Measurements from ENCODE around the gene LRRC36. TPM values are rescaled to one million over a fixed set of nuclear protein-coding genes. Genes with fewer than 3 reads are reported as not detected.

LRRC36 gene
- polyA plus RNA-seq (2013, experiment 1 of 4) = not detected
- polyA plus RNA-seq (2013, experiment 2 of 4) = 0.27 TPM
- 0.59 TPM for polyA plus RNA-seq (2013, experiment 3 of 4)
- 0.57 TPM for polyA plus RNA-seq (2013, experiment 4 of 4)

GRCh38 chr16:67326472-67327309 is at the start of gene LRRC36, which contains the start of gene KCTD19:
Gene LRRC36 (plus strand): TSS chr16:67326815. CDS start chr16:67326863, 48 bp downstream.
Gene KCTD19 (minus strand): TSS chr16:67326741. CDS start chr16:67326707, 34 bp downstream.
- peak within 1 kb of the TSS; percentile 54 for H3K4me3 ChIP-seq (ENCODE audit: insufficient read depth, low read depth, low read length)
- H3K36me3 ChIP-seq (ENCODE audit: control insufficient read depth, insufficient read depth, low read length) = no peaks in the 10 kb centered on the region
- H3K27me3 ChIP-seq (ENCODE audit: control insufficient read depth, insufficient read depth, low read length, poor library complexity, severe bottlenecking) = peaks cover 22% of the 10 kb centered on the region
- WGBS, 2 experiments = 4 to 6% methylated on average over 61 of the region's 61 CpGs
- no peaks in the 10 kb centered on the region for H3K4me1 ChIP-seq (ENCODE audit: control insufficient read depth, insufficient read depth, low read length)
- H3K9me3 ChIP-seq (ENCODE audit: control insufficient read depth, low read length) = no peaks in the 10 kb centered on the region
- no peak within 1 kb of the TSS for H3K27ac ChIP-seq (ENCODE audit: insufficient read depth, low read depth, low read length, poor library complexity, severe bottlenecking)

GRCh38 chr16:67277294-67277998 is 49.2 kb upstream of the LRRC36 start:
- Histone ChIP-seq H3K36me3 (ENCODE audit: control insufficient read depth, insufficient read depth, low read length) (no peaks in the 10 kb centered on the region), H3K27ac (ENCODE audit: insufficient read depth, low read depth, low read length, poor library complexity, severe bottlenecking) (no peak overlapping the region), H3K4me3 (ENCODE audit: insufficient read depth, low read depth, low read length) (no peak overlapping the region), H3K4me1 (ENCODE audit: control insufficient read depth, insufficient read depth, low read length) (no peaks in the 10 kb centered on the region), H3K27me3 (ENCODE audit: control insufficient read depth, insufficient read depth, low read length, poor library complexity, severe bottlenecking) (peaks cover 21% of the 10 kb centered on the region), H3K9me3 (ENCODE audit: control insufficient read depth, low read length) (no peaks in the 10 kb centered on the region)
- whole genome bisulfite sequencing, 2 experiments = 93 to 94% methylated on average over 4 of the region's 4 CpGs

- Histone ChIP-seq H3K4me3 (ENCODE audit: insufficient read depth, low read depth, low read length) (peak overlapping the region; percentile 29), H3K27ac (ENCODE audit: insufficient read depth, low read depth, low read length, poor library complexity, severe bottlenecking) (no peak overlapping the region), H3K36me3 (ENCODE audit: control insufficient read depth, insufficient read depth, low read length) (no peaks in the 10 kb centered on the region), H3K27me3 (ENCODE audit: control insufficient read depth, insufficient read depth, low read length, poor library complexity, severe bottlenecking) (peaks cover 21% of the 10 kb centered on the region), H3K9me3 (ENCODE audit: control insufficient read depth, low read length) (no peaks in the 10 kb centered on the region), H3K4me1 (ENCODE audit: control insufficient read depth, insufficient read depth, low read length) (no peaks in the 10 kb centered on the region)
- WGBS, 2 experiments = 84 to 89% methylated on average over 13 of the region's 13 CpGs
These were observed 48.4 kb upstream of the LRRC36 start for GRCh38 chr16:67277999-67278772.

- H3K36me3 ChIP-seq (ENCODE audit: control insufficient read depth, insufficient read depth, low read length) = no peaks in the 10 kb centered on the region
- H3K27ac ChIP-seq (ENCODE audit: insufficient read depth, low read depth, low read length, poor library complexity, severe bottlenecking) = no peak overlapping the region
- H3K27me3 ChIP-seq (ENCODE audit: control insufficient read depth, insufficient read depth, low read length, poor library complexity, severe bottlenecking) = peaks cover 21% of the 10 kb centered on the region
- 16 to 18% methylated on average over 42 of the region's 42 CpGs for WGBS, 2 experiments
- peak overlapping the region; percentile 29 for H3K4me3 ChIP-seq (ENCODE audit: insufficient read depth, low read depth, low read length)
- no peaks in the 10 kb centered on the region for H3K4me1 ChIP-seq (ENCODE audit: control insufficient read depth, insufficient read depth, low read length)
- H3K9me3 ChIP-seq (ENCODE audit: control insufficient read depth, low read length) = no peaks in the 10 kb centered on the region
These were observed 47.8 kb upstream of the LRRC36 start for GRCh38 chr16:67278773-67279295.

GRCh38 chr16:67279296-67280089 is 47.1 kb upstream of the LRRC36 start, which contains the start of gene PLEKHG4:
Gene PLEKHG4 (plus strand): TSS chr16:67279532. CDS start chr16:67280045, 513 bp downstream.
- Histone ChIP-seq H3K36me3 (ENCODE audit: control insufficient read depth, insufficient read depth, low read length) (no peaks in the 10 kb centered on the region), H3K9me3 (ENCODE audit: control insufficient read depth, low read length) (no peaks in the 10 kb centered on the region), H3K4me3 (ENCODE audit: insufficient read depth, low read depth, low read length) (peak within 1 kb of the TSS; percentile 29), H3K27me3 (ENCODE audit: control insufficient read depth, insufficient read depth, low read length, poor library complexity, severe bottlenecking) (peaks cover 21% of the 10 kb centered on the region), H3K27ac (ENCODE audit: insufficient read depth, low read depth, low read length, poor library complexity, severe bottlenecking) (no peak within 1 kb of the TSS), H3K4me1 (ENCODE audit: control insufficient read depth, insufficient read depth, low read length) (no peaks in the 10 kb centered on the region)
- WGBS, 2 experiments = 34% methylated on average over 83 of the region's 83 CpGs

- H3K27me3 ChIP-seq (ENCODE audit: control insufficient read depth, insufficient read depth, low read length, poor library complexity, severe bottlenecking) = peaks cover 21% of the 10 kb centered on the region
- WGBS, 2 experiments = 92 to 93% methylated on average over 15 of the region's 15 CpGs
- no peaks in the 10 kb centered on the region for H3K4me1 ChIP-seq (ENCODE audit: control insufficient read depth, insufficient read depth, low read length)
These were observed 46.3 kb upstream of the LRRC36 start for GRCh38 chr16:67280090-67281015.

GRCh38 chr16:67281536-67282446 is 44.8 kb upstream of the LRRC36 start:
- Histone ChIP-seq H3K27me3 (ENCODE audit: control insufficient read depth, insufficient read depth, low read length, poor library complexity, severe bottlenecking) (peaks cover 21% of the 10 kb centered on the region), H3K4me1 (ENCODE audit: control insufficient read depth, insufficient read depth, low read length) (no peaks in the 10 kb centered on the region), H3K9me3 (ENCODE audit: control insufficient read depth, low read length) (no peaks in the 10 kb centered on the region), H3K4me3 (ENCODE audit: insufficient read depth, low read depth, low read length) (no peak overlapping the region), H3K27ac (ENCODE audit: insufficient read depth, low read depth, low read length, poor library complexity, severe bottlenecking) (no peak overlapping the region), H3K36me3 (ENCODE audit: control insufficient read depth, insufficient read depth, low read length) (no peaks in the 10 kb centered on the region)
- 92 to 93% methylated on average over 14 of the region's 14 CpGs for WGBS, 2 experiments

More at GRCh38 chr16:67280090-67281015, 46.3 kb upstream of the LRRC36 start:
- Histone ChIP-seq H3K9me3 (ENCODE audit: control insufficient read depth, low read length) (no peaks in the 10 kb centered on the region), H3K4me3 (ENCODE audit: insufficient read depth, low read depth, low read length) (no peak overlapping the region), H3K36me3 (ENCODE audit: control insufficient read depth, insufficient read depth, low read length) (no peaks in the 10 kb centered on the region), H3K27ac (ENCODE audit: insufficient read depth, low read depth, low read length, poor library complexity, severe bottlenecking) (no peak overlapping the region)

GRCh38 chr16:67282447-67282805 is 44.2 kb upstream of the LRRC36 start:
- Histone ChIP-seq H3K36me3 (ENCODE audit: control insufficient read depth, insufficient read depth, low read length) (no peaks in the 10 kb centered on the region), H3K27ac (ENCODE audit: insufficient read depth, low read depth, low read length, poor library complexity, severe bottlenecking) (no peak overlapping the region), H3K9me3 (ENCODE audit: control insufficient read depth, low read length) (no peaks in the 10 kb centered on the region), H3K4me1 (ENCODE audit: control insufficient read depth, insufficient read depth, low read length) (no peaks in the 10 kb centered on the region), H3K27me3 (ENCODE audit: control insufficient read depth, insufficient read depth, low read length, poor library complexity, severe bottlenecking) (peaks cover 21% of the 10 kb centered on the region), H3K4me3 (ENCODE audit: insufficient read depth, low read depth, low read length) (no peak overlapping the region)
- WGBS, 2 experiments = 93 to 95% methylated on average over 10 of the region's 10 CpGs

Data from ectodermal cell (in vitro differentiated cells).